ENCODE measurements around the gene ASB18.

The ASB18 gene

GRCh38 chr2:236242057-236242495, 22.1 kb downstream of the ASB18 start:
- TF ChIP-seq POLR2A (IDR thresholded peaks at IDR 0.05; ENCODE audit: low read length) = no peak
- no peak for DNase-seq

GRCh38 chr2:236241181-236242056, 22.8 kb downstream of the ASB18 start:
- TF ChIP-seq GATA1 (IDR thresholded peaks at IDR 0.05; ENCODE audit: low read depth, low read length) = no peak
- TF ChIP-seq POLR2A (IDR thresholded peaks at IDR 0.05; ENCODE audit: low read length) = no peak
- no peak for DNase-seq

- TF ChIP-seq GATA1 (IDR thresholded peaks at IDR 0.05; ENCODE audit: low read depth, low read length) = no peak
- no peak for TF ChIP-seq POLR2A (IDR thresholded peaks at IDR 0.05; ENCODE audit: low read length)
- no peak for DNase-seq
These were observed 23.8 kb downstream of the ASB18 start for GRCh38 chr2:236240228-236240990.

- DNase-seq = no peak
- TF ChIP-seq POLR2A (IDR thresholded peaks at IDR 0.05; ENCODE audit: low read length) = no peak
- TF ChIP-seq GATA1 (IDR thresholded peaks at IDR 0.05; ENCODE audit: low read depth, low read length) = no peak
These were observed 24.7 kb downstream of the ASB18 start for GRCh38 chr2:236239276-236240065.

GRCh38 chr2:236238751-236239150, 25.5 kb downstream of the ASB18 start:
- TF ChIP-seq GATA1 (IDR thresholded peaks at IDR 0.05; ENCODE audit: low read depth, low read length) (no peak), POLR2A (IDR thresholded peaks at IDR 0.05; ENCODE audit: low read length) (no peak)
- DNase-seq = no peak

- TF ChIP-seq POLR2A (IDR thresholded peaks at IDR 0.05; ENCODE audit: low read length) (no peak), GATA1 (IDR thresholded peaks at IDR 0.05; ENCODE audit: low read depth, low read length) (no peak)
- no peak for DNase-seq
These were observed 26.6 kb downstream of the ASB18 start for GRCh38 chr2:236237468-236238190.

GRCh38 chr2:236236559-236237452, 27.4 kb downstream of the ASB18 start:
- DNase-seq = no peak

GRCh38 chr2:236229186-236229585, 35.0 kb downstream of the ASB18 start:
- no peak for TF ChIP-seq GATA1 (IDR thresholded peaks at IDR 0.05; ENCODE audit: low read depth, low read length)
- no peak for TF ChIP-seq POLR2A (IDR thresholded peaks at IDR 0.05; ENCODE audit: low read length)
- DNase-seq = no peak

More at GRCh38 chr2:236236559-236237452, 27.4 kb downstream of the ASB18 start:
- TF ChIP-seq GATA1 (IDR thresholded peaks at IDR 0.05; ENCODE audit: low read depth, low read length) (no peak), POLR2A (IDR thresholded peaks at IDR 0.05; ENCODE audit: low read length) (no peak)

- DNase-seq = no peak
- TF ChIP-seq GATA1 (IDR thresholded peaks at IDR 0.05; ENCODE audit: low read depth, low read length) (no peak), POLR2A (IDR thresholded peaks at IDR 0.05; ENCODE audit: low read length) (no peak)
These were observed 40.5 kb downstream of the ASB18 start for GRCh38 chr2:236223675-236224074.

GRCh38 chr2:236221798-236222197, 42.4 kb downstream of the ASB18 start:
- no peak for DNase-seq
- TF ChIP-seq GATA1 (IDR thresholded peaks at IDR 0.05; ENCODE audit: low read depth, low read length) (no peak), POLR2A (IDR thresholded peaks at IDR 0.05; ENCODE audit: low read length) (no peak)

- DNase-seq = no peak
- TF ChIP-seq POLR2A (IDR thresholded peaks at IDR 0.05; ENCODE audit: low read length) = no peak
- TF ChIP-seq GATA1 (IDR thresholded peaks at IDR 0.05; ENCODE audit: low read depth, low read length) = no peak
These were observed 44.8 kb downstream of the ASB18 start for GRCh38 chr2:236219411-236219810.

- TF ChIP-seq POLR2A (IDR thresholded peaks at IDR 0.05; ENCODE audit: low read length) (no peak), GATA1 (IDR thresholded peaks at IDR 0.05; ENCODE audit: low read depth, low read length) (no peak)
- no peak for DNase-seq
These were observed 46.3 kb downstream of the ASB18 start for GRCh38 chr2:236217926-236218325.

All from erythroblast (primary cell).